Epithelial cell of esophagus (primary cell): Measurements from ENCODE around the gene PMEPA1.

ENCODE experiments used
- DNase-seq: peaks from one replicate; pipeline ENCODE4 v3.0.0; 2010; ENCODE audit warnings: low read depth
- H3K4me3 ChIP-seq: 2 replicates; pipeline ENCODE4 v1.5.1; 2011; ENCODE audit warnings: mild to moderate bottlenecking, low read length, control low read depth
- TF ChIP-seq, protein P1 (sequence below): IDR thresholded peaks from 2 replicates; pipeline ENCODE4 v1.5.1; 2011; ENCODE audit warnings: low read depth, mild to moderate bottlenecking, low read length, control low read depth, inconsistent platforms; ENCODE audit not compliant: insufficient read depth; ENCODE audit errors: missing control alignments

PMEPA1 gene

DNA sequence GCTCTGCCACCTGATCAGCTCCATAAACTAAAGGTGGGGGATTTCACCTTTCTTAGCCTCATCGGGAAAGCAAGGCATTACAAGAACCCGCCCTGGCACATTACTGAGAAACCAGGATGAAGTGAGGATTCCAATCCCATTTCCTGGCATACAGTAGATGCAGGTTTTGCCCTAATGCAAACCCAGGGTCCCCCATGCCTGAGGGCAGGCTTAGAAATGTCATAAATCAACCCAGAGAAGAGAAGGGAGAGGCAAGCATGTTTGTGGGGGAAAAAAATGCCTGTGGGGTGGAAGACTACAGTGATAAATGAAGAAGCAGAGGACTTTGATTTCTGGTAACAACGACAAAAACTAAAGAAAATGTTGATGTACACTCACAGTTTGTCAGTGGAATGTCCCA, 18.0 kb upstream of the PMEPA1 start:
- TF ChIP-seq, protein P1, sequence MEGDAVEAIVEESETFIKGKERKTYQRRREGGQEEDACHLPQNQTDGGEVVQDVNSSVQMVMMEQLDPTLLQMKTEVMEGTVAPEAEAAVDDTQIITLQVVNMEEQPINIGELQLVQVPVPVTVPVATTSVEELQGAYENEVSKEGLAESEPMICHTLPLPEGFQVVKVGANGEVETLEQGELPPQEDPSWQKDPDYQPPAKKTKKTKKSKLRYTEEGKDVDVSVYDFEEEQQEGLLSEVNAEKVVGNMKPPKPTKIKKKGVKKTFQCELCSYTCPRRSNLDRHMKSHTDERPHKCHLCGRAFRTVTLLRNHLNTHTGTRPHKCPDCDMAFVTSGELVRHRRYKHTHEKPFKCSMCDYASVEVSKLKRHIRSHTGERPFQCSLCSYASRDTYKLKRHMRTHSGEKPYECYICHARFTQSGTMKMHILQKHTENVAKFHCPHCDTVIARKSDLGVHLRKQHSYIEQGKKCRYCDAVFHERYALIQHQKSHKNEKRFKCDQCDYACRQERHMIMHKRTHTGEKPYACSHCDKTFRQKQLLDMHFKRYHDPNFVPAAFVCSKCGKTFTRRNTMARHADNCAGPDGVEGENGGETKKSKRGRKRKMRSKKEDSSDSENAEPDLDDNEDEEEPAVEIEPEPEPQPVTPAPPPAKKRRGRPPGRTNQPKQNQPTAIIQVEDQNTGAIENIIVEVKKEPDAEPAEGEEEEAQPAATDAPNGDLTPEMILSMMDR = no peak
- no peak for DNase-seq
- no peak overlapping the region for H3K4me3 ChIP-seq

DNA sequence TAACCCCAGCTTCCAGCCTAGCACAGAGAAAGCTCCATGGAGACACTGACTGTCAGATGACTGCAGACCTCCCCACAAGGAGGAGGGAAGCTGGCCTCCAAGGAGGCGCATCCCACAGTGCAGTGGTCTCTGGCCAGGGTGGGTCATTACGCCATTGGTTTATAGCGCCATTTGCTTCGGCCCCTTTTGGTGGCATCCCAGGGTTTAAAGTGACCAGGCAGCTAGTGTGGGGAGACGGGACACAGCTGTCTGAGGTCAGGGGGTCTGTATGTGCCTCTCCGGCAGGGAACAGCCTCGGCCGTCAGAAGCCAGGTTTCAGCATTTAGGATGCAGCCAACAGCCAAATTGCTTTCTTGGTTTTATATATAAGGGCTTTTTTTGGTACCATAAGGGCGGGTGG, 15.8 kb upstream of the PMEPA1 start:
- no peak overlapping the region for H3K4me3 ChIP-seq
- no peak for DNase-seq
- TF ChIP-seq, protein P1 = no peak

DNA sequence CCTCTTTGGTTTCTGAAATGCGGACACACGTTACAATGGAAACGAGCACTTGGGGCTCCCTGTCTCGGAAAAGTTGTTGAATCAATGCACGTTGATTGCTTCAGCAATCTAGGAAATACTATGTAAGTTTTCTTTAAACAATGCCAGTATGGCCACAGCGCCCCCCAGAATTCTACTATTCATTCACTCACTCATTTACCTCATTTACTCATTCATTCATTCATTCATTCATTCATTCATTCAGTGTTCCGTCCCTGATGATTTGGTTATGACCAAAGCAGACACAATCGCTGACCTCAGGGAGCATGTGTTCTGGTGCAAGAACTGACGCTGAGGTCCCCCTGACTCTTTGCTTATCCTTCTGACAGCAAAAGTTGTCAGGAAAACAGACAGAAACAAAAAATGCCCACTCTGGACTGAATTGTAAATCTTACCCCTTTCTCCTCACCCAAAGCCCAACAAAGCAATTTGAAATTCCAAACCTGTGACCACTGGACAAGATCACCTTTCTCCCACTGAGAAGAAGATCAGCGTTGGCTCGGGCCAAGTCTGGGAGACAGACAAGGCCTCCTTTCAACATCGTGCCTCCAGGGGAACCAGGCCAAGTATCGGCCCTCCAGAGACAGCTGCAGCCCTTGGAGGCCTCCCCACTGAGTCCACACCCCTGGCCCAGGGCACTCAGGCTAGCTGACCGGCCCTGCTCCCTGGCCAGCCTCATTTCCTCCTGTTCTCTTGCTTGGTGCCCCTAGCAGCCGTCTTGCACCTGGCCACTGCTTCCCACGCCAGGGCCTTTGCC, 15.0 kb upstream of the PMEPA1 start:
- TF ChIP-seq, protein P1 = no peak
- H3K4me3 ChIP-seq = no peak overlapping the region
- DNase-seq = no peak

DNA sequence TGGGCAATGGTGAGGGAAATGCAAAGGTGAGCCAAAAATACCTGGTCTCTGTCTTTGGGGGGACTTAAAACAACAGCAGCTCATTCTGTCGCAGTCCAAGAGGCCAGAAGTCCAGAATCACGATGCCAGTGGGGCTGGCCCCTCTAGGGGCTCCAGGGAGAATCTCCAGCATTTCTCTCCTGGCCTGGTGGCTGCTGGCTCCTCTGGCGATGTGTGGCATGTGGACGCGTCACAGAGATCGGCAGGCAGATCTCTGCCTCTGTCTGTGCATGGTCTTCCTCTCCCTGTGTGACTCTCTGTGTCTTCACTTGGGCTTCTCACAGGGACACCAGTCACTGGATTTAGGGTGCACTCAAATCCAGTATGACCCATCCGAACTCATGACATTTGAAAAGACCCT, 14.0 kb upstream of the PMEPA1 start:
- no peak for DNase-seq
- TF ChIP-seq, protein P1 = no peak
- H3K4me3 ChIP-seq = no peak overlapping the region

DNA sequence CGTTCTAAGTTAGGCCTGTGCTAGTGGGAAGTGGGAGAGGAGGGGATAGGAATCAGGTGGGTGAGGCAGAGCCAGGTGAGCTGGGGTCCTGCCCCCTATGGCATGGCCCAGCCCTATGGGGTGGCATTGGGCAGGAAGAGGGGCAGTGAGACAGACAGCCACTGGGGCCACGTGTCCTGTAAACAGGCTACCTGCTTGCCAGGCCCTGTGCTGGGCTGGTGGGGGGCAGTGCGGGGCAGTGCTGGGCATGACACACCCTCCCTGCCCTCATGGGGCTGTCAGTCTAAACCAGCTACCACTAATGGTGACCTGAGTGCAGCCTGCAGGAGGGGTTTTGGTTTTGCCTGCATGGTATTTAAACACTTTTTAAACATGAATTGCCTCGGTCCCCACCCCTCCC, 10.1 kb upstream of the PMEPA1 start:
- no peak for DNase-seq
- H3K4me3 ChIP-seq = no peak overlapping the region
- TF ChIP-seq, protein P1 = no peak

DNA sequence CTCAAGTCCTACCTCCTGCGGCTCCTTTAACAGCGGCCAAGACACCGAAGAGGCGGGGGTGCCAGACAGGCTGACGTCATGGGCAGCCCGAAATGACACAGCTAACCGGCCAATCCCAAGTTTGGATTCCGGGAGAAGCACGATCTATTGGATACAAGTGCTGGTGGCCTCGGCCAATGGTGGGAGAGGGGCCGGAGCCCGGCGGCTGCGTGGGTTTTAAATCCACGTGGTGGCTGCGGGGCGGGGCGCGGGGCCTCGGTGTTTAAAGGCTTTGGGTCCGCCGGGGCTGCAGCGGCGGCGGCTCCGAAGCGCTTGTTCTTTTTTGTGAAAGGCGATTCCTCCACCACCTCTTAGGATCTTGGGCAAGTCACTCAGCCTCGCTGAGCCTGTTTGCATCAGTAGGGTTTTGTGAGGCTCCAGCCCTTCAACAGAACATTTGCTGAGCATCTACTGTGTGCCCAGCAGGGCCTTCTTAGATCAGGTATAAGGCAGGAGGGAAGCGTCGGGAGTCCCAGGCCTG, 8.7 kb upstream of the PMEPA1 start:
- peak overlapping the region; percentile 41 for H3K4me3 ChIP-seq
- TF ChIP-seq, protein P1 = no peak
- peak; percentile 99 for DNase-seq

DNA sequence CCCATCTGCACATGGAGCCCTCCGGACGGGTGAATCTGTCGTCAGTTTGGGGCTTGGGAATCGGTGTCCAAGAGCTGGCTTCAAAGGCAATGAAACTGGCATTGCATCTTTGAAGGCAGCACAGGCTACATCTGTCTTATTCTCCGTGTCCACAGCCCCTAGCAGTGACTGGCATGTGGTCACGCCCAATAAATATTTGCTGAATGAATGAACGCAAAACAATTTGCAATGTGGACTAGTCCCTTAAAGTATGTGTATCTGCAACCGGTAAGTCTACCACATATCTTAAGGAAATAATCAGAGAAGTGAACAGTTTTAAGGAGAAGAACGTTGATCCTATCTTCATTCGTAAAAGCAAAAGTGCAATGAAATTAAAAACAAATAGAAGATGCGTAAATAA, 8.0 kb upstream of the PMEPA1 start:
- no peak overlapping the region for H3K4me3 ChIP-seq
- TF ChIP-seq, protein P1 = no peak
- DNase-seq = peak; percentile 79
